ENCODE data around the gene SLC7A1. TPM values are rescaled to one million over a fixed set of nuclear protein-coding genes. Genes with fewer than 3 reads are reported as not detected.

Gene SLC7A1
- total and polyA plus RNA-seq, 12 donors = 3.8 to 29.2 (median 17.4) TPM

- DNase-seq = no peak
- no peak overlapping the region for H3K27ac ChIP-seq
- H3K36me3 ChIP-seq = peaks cover 0 to 36% (median 0%) of the 10 kb centered on the region in 9 donors
- intact Hi-C loops (cut with DNase I) = loop anchor here in 2 of 10 donors (10.0 kb wide), 2 partner anchors 352 to 422 kb away; partner anchors contain the start of gene UBL3 (in 1 of the 2)
- no peak overlapping the region for H3K4me3 ChIP-seq
- 84 to 86% methylated on average over 13 of the region's 13 CpGs for whole genome bisulfite sequencing, 2 donors
- H3K27me3 ChIP-seq = peaks cover 0 to 28% (median 14%) of the 10 kb centered on the region in 7 donors
- TF ChIP-seq CTCF (IDR thresholded peaks at IDR 0.05) = no peak
- H3K4me1 ChIP-seq = peaks cover 0 to 10% (median 2%) of the 10 kb centered on the region in 9 donors
- no peak for ATAC-seq
- no peaks in the 10 kb centered on the region for H3K9me3 ChIP-seq
Observed at GRCh38 chr13:29502391-29503008, 93.0 kb downstream of the SLC7A1 start.

DNA sequence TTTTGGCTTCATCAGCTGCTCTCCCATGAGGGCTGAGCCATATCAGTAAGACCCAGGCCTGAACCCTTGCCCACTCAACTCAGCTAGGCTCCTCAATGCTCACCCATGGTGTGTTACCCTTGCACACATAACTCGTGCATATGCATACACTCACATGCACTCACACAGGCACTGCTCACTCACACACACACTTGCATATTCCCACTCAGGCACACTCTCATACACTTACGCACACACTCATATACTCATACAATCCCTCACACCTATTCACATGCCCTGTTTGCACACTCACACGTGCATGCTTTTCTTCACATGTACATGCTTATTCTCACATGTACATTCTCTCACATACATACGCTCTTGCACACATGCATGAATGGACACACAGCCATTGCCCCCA lies 93.8 kb downstream of the SLC7A1 start:
- WGBS, 2 donors = 89 to 92% methylated on average over 4 of the region's 4 CpGs
- no peak overlapping the region for H3K4me3 ChIP-seq

GRCh38 chr13:29500386-29500785 lies 95.1 kb downstream of the SLC7A1 start:
- H3K36me3 ChIP-seq = peaks cover 0 to 36% (median 0%) of the 10 kb centered on the region in 9 donors
- WGBS, 2 donors = 87 to 95% methylated on average over 7 of the region's 7 CpGs
- no peak for ATAC-seq
- no peak overlapping the region for H3K4me3 ChIP-seq
- H3K27ac ChIP-seq = no peak overlapping the region
- intact Hi-C loops (cut with DNase I) = loop anchor here in 2 of 10 donors (10.0 kb wide), 2 partner anchors 354 to 424 kb away; partner anchors contain the start of gene UBL3 (in 1 of the 2)
- no peaks in the 10 kb centered on the region for H3K9me3 ChIP-seq
- no peak for TF ChIP-seq CTCF (IDR thresholded peaks at IDR 0.05)
- DNase-seq = no peak
- H3K27me3 ChIP-seq = peaks cover 0 to 15% (median 7%) of the 10 kb centered on the region in 7 donors
- peaks cover 0 to 25% (median 14%) of the 10 kb centered on the region in 9 donors for H3K4me1 ChIP-seq

More for the DNA sequence above, 93.8 kb downstream of the SLC7A1 start:
- intact Hi-C loops (cut with DNase I) = loop anchor here in 2 of 10 donors (10.0 kb wide), 2 partner anchors 353 to 423 kb away; partner anchors contain the start of gene UBL3 (in 1 of the 2)
- Histone ChIP-seq H3K4me1 (peaks cover 0 to 13% (median 8%) of the 10 kb centered on the region in 9 donors), H3K9me3 (no peaks in the 10 kb centered on the region), H3K36me3 (peaks cover 0 to 36% (median 0%) of the 10 kb centered on the region in 9 donors), H3K27me3 (peaks cover 0 to 28% (median 14%) of the 10 kb centered on the region in 7 donors), H3K27ac (no peak overlapping the region)
- TF ChIP-seq CTCF (IDR thresholded peaks at IDR 0.05) = no peak
- DNase-seq (no peak), ATAC-seq (no peak)

DNA sequence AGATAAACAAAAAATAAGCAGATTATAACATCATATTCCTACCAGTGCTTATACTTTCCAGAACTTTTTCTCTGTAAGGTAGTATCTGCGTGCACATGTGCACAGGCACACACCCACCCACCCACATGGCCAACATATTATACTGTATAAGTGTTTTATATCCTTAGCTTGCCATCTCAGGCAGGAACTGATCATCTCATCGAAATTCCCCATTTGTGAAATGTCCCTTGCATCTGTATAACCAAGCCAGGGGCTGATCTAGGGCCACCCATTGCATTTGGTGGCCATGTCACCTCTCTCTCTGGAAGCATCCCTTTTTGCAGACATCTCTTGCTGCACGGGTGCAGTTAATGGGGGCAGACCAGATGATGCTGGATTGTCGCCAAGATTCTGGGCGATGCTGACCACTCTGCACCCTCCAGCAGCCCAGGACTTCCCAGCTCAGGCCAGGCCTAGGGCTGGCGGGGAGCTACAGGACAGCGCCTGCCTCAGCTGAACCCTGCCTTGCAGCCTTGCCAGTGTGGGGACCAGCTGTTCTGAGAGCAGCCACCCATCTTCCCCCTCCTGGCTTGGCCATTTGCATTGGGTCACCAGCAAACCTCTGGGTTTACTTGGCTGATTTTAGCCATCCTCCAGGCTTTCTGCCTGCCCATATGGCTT lies 95.9 kb downstream of the SLC7A1 start:
- Histone ChIP-seq H3K27me3 (peaks cover 0 to 12% (median 4%) of the 10 kb centered on the region in 7 donors), H3K4me3 (no peak overlapping the region), H3K4me1 (peaks cover 0 to 25% (median 14%) of the 10 kb centered on the region in 9 donors), H3K36me3 (peaks cover 0 to 32% (median 0%) of the 10 kb centered on the region in 9 donors), H3K27ac (no peak overlapping the region), H3K9me3 (no peaks in the 10 kb centered on the region)
- WGBS, 2 donors = 76% methylated on average over 7 of the region's 7 CpGs
- TF ChIP-seq CTCF (IDR thresholded peaks at IDR 0.05) = no peak
- DNase-seq = no peak
- ATAC-seq = no peak
- intact Hi-C loops (cut with DNase I) = loop anchor here in 2 of 10 donors (10.0 kb wide), 2 partner anchors 355 to 425 kb away; partner anchors contain the start of gene UBL3 (in 1 of the 2)
